Stimulated activated CD8-positive, alpha-beta memory T cell treated with anti-CD3 and anti-CD28 coated beads, Interleukin-12 subunit alpha, Interleukin-12 subunit beta, amount 100 ng/mL, for 24 hours (primary cell): Measurements from ENCODE around the gene INTS1.
"Not testable (repeated sequence)": the region's sequence is repeated elsewhere in the genome, so short reads cannot be mapped to it uniquely, and the experiment has no call there.

Experiments
- DNase-seq: peaks from one replicate; pipeline ENCODE4 v3.0.0-alpha.2; 2020; ENCODE audit errors: extremely low read depth

The INTS1 gene

GRCh38 chr7:1447112-1447511, 57.1 kb downstream of the INTS1 start:
- DNase-seq: no peak

- no peak for DNase-seq
Measured at GRCh38 chr7:1446620-1447032, 57.6 kb downstream of the INTS1 start.

DNA sequence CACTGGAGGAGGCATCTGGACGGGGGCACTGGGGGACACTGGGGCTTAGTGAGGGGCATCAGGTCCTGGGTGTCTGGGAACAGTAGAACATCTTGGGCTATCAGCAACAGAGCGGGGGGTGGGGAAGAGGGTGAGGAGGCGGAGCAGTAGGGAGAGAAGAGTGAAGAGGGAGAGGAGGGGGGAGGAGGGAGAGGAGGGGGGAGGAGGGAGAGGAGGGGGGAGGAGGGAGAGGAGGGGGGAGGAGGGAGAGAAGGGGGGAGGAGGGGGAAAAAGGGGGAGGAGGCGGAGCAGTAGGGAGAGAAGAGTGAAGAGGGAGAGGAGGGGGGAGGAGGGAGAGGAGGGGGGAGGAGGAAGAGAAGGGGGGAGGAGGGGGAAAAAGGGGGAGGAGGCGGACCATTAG, 58.2 kb downstream of the INTS1 start:
- not testable (repeated sequence) for DNase-seq

GRCh38 chr7:1445341-1445740, 58.8 kb downstream of the INTS1 start:
- no peak for DNase-seq

DNA sequence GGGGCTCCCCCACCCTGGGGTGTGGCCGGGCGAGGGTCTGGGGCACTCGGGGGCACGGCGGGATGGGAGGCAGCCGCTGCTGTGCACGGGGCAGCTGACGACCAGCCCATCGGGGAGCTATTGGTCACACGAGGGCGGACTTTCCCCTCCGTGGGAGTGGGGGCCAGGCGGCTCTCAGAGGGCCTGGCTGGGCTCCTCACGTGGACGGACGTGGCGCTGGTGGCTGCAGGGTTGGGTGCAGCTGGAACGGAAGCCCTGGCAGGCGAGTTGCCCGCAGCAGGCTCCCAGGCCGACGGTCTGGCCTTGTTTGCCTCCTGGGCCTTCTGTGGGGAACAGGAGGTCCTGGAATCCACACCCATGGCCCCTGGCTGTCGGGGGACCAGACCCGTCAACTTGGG, 59.3 kb downstream of the INTS1 start:
- no peak for DNase-seq

GRCh38 chr7:1444214-1444924, 59.8 kb downstream of the INTS1 start:
- no peak for DNase-seq

- not testable (repeated sequence) for DNase-seq
Measured at GRCh38 chr7:1443587-1444200, 60.5 kb downstream of the INTS1 start.

DNA sequence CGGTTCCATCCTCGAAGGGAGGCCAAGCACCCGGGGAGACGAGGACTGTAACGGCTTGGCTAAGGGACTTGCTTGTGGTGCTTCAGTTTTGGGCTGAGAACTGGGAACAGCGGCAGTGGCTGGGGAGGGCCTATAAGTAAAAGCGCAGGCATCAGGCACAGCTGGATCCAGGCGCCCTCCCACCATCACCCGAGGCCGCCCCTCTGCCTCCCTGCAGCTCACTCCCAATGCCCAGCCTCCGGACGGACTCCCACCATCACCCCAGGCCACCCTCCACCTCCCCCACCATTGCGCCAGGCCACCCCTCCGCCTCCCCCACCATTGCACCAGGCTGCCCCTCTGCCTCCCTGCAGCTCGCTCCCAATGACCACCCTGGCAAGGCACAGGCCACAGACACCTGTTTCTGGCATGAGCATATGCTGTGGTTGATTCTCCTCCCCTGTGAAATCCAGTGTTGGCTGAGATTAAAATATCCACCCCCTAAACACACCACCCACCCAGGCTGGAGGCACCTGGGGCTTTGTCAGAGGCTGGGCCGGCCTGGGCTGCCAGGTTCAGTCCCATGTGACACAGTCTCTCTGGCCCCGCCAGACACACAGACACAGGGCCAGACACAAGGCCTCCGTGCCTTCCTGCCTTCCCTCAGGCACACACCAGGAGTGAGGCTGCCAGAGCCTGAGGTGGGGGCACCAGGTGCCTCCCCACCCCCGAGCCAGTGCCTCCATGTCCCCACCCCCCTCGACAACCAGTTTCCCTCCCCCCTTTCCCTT, 61.6 kb downstream of the INTS1 start:
- DNase-seq: no peak

GRCh38 chr7:1441615-1442354, 62.4 kb downstream of the INTS1 start:
- DNase-seq: no peak

- no peak for DNase-seq
Measured at GRCh38 chr7:1440620-1441019, 63.6 kb downstream of the INTS1 start.

DNA sequence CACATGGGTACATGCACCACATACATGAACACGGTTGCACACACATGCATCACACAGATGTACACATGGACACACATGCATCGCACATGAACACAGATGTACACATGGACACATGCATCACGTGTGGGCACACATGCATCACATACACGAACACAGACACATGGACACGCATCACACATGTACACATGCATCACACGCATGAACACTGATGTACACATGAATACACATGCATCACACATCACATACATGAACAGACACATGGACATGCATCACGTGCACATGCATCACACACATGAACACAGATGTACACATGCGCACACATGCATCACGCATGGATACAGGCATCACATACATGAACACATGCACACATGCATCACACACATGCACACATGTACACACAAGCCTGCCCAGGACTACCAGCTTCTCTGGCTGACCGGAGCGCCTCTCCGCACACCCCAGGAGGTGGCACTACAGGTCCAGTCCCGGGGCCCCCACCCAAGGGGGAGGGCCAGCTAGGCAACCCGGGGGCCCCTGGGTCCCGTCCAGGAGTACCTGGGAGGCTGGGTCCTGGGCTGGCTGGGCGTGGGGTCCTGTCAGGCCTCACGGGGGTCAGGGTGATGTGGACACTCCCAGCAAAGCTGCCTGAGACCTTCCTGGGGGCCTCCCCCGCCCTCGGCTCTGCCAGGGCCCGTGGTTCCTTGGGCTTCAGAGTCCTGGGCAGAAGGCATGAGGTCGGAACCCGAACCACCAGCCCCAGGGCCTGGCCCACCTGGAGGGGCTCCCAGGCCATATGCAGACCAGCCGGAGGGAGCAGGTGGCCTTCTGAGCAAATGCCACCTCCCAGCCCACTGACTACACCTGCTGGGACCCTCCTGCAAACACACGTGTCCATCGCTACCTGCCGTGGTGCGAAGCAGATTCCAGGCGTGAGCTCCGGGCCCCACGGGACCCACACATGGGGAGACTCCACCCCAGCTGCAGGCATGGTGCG, 64.5 kb downstream of the INTS1 start:
- no peak for DNase-seq

- DNase-seq: no peak
Measured at GRCh38 chr7:1438821-1439220, 65.4 kb downstream of the INTS1 start.

GRCh38 chr7:1438208-1438607, 66.0 kb downstream of the INTS1 start:
- DNase-seq: no peak

DNA sequence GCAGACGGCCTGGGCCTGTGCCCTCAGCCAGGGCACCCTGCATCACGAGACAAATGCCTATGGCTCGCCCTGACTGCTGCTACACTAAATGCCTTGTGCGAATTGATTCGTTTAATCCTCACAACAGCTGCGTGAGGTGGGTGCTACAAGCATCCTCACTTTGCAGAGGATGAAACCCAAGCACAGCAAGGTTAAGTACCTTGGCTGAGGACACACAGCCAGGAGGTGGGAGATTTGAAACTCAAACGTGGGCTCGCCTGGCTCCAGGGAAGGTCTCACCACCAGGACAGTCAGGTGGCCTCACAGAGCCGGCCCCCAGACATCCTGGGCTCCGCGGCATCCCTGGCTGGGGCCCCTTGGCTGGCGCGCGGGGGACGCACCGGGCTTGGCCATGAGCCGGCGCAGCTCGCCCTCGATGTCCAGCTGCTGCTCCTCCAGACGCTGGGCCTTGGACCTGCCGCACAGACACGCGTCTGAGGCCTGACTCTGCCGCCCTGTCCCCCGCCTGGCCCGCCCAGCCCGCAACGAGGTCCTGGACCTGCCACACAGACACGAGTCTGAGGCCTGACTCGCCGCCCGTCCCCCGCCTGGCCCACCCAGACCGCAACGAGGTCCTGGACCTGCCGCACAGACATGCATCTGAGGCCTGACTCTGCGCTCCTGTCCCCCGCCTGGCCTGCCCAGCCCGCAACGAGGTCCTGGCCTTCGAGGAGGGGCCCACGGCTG, 66.9 kb downstream of the INTS1 start:
- no peak for DNase-seq

- no peak for DNase-seq
Measured at GRCh38 chr7:1436608-1437007, 67.6 kb downstream of the INTS1 start.

DNA sequence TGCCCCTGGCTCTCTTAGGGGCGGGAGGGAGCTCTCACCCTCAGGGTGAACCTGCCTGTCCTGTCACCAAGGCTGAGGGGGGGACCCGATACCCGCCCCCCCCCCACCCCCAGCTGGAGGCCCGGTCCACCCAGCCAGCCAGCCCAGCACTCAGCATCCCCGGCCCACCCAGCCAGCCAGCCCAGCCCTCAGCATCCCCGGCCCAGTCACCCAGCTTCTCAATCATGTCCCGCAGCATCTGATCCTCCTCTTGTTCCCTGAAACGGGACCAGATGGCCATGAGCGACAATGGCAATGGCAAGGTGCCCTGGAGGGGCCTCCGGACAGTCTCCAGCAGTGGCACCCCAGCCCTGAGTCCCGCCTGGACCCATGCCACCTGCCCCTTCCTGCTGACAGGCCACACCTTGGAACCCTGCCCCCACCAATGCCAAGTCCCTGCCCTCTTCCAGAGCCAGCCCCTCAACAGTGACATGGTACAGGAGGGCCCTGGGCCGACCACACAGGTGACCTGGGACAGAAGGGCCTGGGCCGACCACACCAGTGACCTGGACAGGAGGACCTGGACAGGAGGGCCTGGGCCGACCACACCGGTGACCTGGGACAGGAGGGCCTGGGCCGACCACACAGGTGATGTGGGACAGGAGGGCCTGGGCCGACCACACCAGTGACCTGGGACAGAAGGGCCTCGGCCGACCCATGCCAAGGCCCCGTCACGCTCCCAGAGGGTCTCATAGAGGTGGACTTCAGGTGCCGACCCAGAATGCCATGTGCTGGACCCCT, 69.1 kb downstream of the INTS1 start:
- DNase-seq: no peak

- DNase-seq: no peak
Measured at GRCh38 chr7:1434165-1434718, 69.9 kb downstream of the INTS1 start.

DNA sequence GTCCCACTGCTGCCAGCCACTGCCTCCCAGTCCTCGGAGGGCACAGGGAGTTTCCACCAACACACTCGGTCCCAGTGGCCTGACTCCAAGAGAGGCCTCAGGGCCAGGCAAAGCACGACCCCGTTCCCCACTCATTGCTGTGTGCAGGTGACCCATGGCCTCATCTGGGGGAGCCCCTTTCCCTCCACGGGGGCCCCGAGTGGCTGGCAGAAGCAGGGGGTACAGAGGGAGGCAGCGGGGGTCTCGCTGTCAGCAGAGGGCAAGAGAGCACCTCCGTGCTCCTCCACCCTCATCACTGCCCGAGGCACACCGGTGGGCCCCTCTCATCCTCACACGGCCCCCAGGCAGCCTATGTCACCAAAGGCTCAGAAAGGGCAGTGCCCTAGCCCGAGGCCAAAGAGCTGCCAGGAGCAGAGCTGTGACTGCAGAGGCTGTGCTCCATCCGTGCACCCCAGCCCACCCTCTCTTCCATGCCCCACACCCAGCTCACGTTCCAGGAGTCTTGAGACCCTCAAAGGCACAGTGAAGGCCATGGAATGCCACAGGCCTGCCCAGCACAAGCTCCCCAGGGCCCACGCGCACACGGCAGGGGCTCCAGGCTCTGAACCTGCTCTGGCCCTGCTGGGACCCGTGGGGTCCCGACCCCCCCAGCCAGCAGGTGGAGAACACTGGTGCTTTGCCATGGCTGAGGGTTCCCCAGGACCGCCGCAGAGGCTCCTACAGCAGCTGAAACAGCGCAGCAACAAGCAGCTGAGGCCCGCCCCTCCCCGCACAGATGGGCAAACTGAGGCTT, 70.9 kb downstream of the INTS1 start:
- DNase-seq: no peak
